ENCODE measurements around the gene GOLGA8N. TPM values are rescaled to one million over a fixed set of nuclear protein-coding genes. Genes with fewer than 3 reads are reported as not detected.

Gene GOLGA8N
- total and polyA plus RNA-seq, 5 experiments from 2014 or later = 0.17 to 14.4 (median 6.5) TPM; not detected in 1

GRCh38 chr15:32636410-32636809 lies 43.2 kb downstream of the GOLGA8N start:
- ATAC-seq = no peak

GRCh38 chr15:32636908-32637567 lies 43.8 kb downstream of the GOLGA8N start:
- Mint-ChIP-seq H3K27ac (no peak overlapping the region), H3K4me3 (no peak overlapping the region), H3K9me3 (no peaks in the 10 kb centered on the region), H3K27me3 (peaks cover 2 to 9% (median 4%) of the 10 kb centered on the region in 5 donors), H3K36me3 (peaks cover 0 to 7% (median 0%) of the 10 kb centered on the region in 3 donors), H3K4me1 (peaks cover 0 to 2% (median 0%) of the 10 kb centered on the region in 4 donors)
- POLR2A ChIA-PET = no interaction called here
- no peak for ATAC-seq
- no peak for DNase-seq

More at GRCh38 chr15:32636410-32636809, 43.2 kb downstream of the GOLGA8N start:
- Mint-ChIP-seq H3K4me3 (no peak overlapping the region), H3K27ac (no peak overlapping the region), H3K9me3 (no peaks in the 10 kb centered on the region), H3K4me1 (no peaks in the 10 kb centered on the region), H3K36me3 (peaks cover 0 to 7% (median 0%) of the 10 kb centered on the region in 3 donors), H3K27me3 (peaks cover 2 to 4% (median 2%) of the 10 kb centered on the region in 5 donors)
- no peak for DNase-seq
- POLR2A ChIA-PET = no interaction called here

GRCh38 chr15:32637704-32638103 lies 44.4 kb downstream of the GOLGA8N start:
- Mint-ChIP-seq H3K9me3 (no peaks in the 10 kb centered on the region), H3K4me3 (no peak overlapping the region), H3K36me3 (peaks cover 0 to 7% (median 0%) of the 10 kb centered on the region in 3 donors), H3K4me1 (peaks cover 0 to 2% (median 0%) of the 10 kb centered on the region in 4 donors), H3K27ac (no peak overlapping the region), H3K27me3 (peaks cover 3 to 10% (median 6%) of the 10 kb centered on the region in 5 donors)
- POLR2A ChIA-PET = no interaction called here
- ATAC-seq (no peak), DNase-seq (no peak)

- DNase-seq = no peak
- no peak for ATAC-seq
- Mint-ChIP-seq H3K4me3 (peak within 1 kb of the TSS in 3 of 10 donors; percentile 3 to 39 (median 15)), H3K4me1 (peaks cover 0 to 2% (median 0%) of the 10 kb centered on the region in 4 donors), H3K36me3 (peaks cover 0 to 3% (median 0%) of the 10 kb centered on the region in 3 donors), H3K27ac (peak within 1 kb of the TSS in 1 of 10 donors; percentile 43), H3K27me3 (peaks cover 4 to 14% (median 6%) of the 10 kb centered on the region in 5 donors), H3K9me3 (no peaks in the 10 kb centered on the region)
- POLR2A ChIA-PET = no interaction called here
Observed at GRCh38 chr15:32641517-32642059, 48.3 kb downstream of the GOLGA8N start, which contains the start of gene SCG5. Gene SCG5, plus strand, starts transcription at chr15:32641710. Its CDS starts 1,883 bp downstream, at chr15:32643593.

- Mint-ChIP-seq H3K4me3 (no peak overlapping the region), H3K36me3 (no peaks in the 10 kb centered on the region), H3K27me3 (peaks cover 4 to 14% (median 6%) of the 10 kb centered on the region in 5 donors), H3K4me1 (peaks cover 0 to 2% (median 0%) of the 10 kb centered on the region in 4 donors), H3K9me3 (no peaks in the 10 kb centered on the region), H3K27ac (no peak overlapping the region)
- POLR2A ChIA-PET = no interaction called here
- no peak for DNase-seq
- no peak for ATAC-seq
Observed at GRCh38 chr15:32642667-32643435, 49.6 kb downstream of the GOLGA8N start.

GRCh38 chr15:32643907-32644445 lies 50.7 kb downstream of the GOLGA8N start:
- Mint-ChIP-seq H3K27me3 (peaks cover 4 to 14% (median 6%) of the 10 kb centered on the region in 5 donors), H3K4me1 (peaks cover 0 to 2% (median 0%) of the 10 kb centered on the region in 4 donors), H3K4me3 (no peak overlapping the region), H3K9me3 (no peaks in the 10 kb centered on the region), H3K36me3 (no peaks in the 10 kb centered on the region), H3K27ac (no peak overlapping the region)
- no peak for DNase-seq
- POLR2A ChIA-PET = no interaction called here
- no peak for ATAC-seq

- DNase-seq (no peak), ATAC-seq (no peak)
- POLR2A ChIA-PET = no interaction called here
- Mint-ChIP-seq H3K36me3 (no peaks in the 10 kb centered on the region), H3K27ac (no peak overlapping the region), H3K27me3 (peaks cover 3 to 12% (median 4%) of the 10 kb centered on the region in 5 donors), H3K4me3 (no peak overlapping the region), H3K9me3 (no peaks in the 10 kb centered on the region), H3K4me1 (peaks cover 0 to 2% (median 0%) of the 10 kb centered on the region in 4 donors)
Observed at GRCh38 chr15:32646291-32646690, 53.0 kb downstream of the GOLGA8N start.

GRCh38 chr15:32649342-32649741 lies 56.1 kb downstream of the GOLGA8N start:
- H3K27me3 Mint-ChIP-seq = peaks cover 0 to 1% (median 0%) of the 10 kb centered on the region in 5 donors
- H3K4me1 Mint-ChIP-seq = no peaks in the 10 kb centered on the region
- POLR2A ChIA-PET = no interaction called here
- ATAC-seq (no peak), DNase-seq (no peak)
- H3K27ac Mint-ChIP-seq = no peak overlapping the region
- no peaks in the 10 kb centered on the region for H3K36me3 Mint-ChIP-seq
- no peak overlapping the region for H3K4me3 Mint-ChIP-seq
- H3K9me3 Mint-ChIP-seq = no peaks in the 10 kb centered on the region

- peak; percentile 41 to 75 for ATAC-seq
- no peak overlapping the region for H3K27ac Mint-ChIP-seq
- H3K4me3 Mint-ChIP-seq = no peak overlapping the region
- no peaks in the 10 kb centered on the region for H3K36me3 Mint-ChIP-seq
- H3K27me3 Mint-ChIP-seq = no peaks in the 10 kb centered on the region
- no peaks in the 10 kb centered on the region for H3K9me3 Mint-ChIP-seq
- POLR2A ChIA-PET = no interaction called here
- peaks cover 0 to 2% (median 0%) of the 10 kb centered on the region in 4 donors for H3K4me1 Mint-ChIP-seq
- DNase-seq = peak in 7 of 10 donors; percentile 6 to 41 (median 22)
Observed at GRCh38 chr15:32651229-32651837, 58.1 kb downstream of the GOLGA8N start.

GRCh38 chr15:32652178-32652577 lies 58.9 kb downstream of the GOLGA8N start:
- H3K36me3 Mint-ChIP-seq = no peaks in the 10 kb centered on the region
- H3K27me3 Mint-ChIP-seq = no peaks in the 10 kb centered on the region
- H3K27ac Mint-ChIP-seq = no peak overlapping the region
- H3K4me1 Mint-ChIP-seq = peaks cover under 1 to 3% (median 1%) of the 10 kb centered on the region in 4 donors
- H3K4me3 Mint-ChIP-seq = no peak overlapping the region
- POLR2A ChIA-PET = no interaction called here
- H3K9me3 Mint-ChIP-seq = no peaks in the 10 kb centered on the region
- DNase-seq (no peak), ATAC-seq (no peak)

- POLR2A ChIA-PET = no interaction called here
Observed at GRCh38 chr15:32656091-32656490, 62.8 kb downstream of the GOLGA8N start.

GRCh38 chr15:32656496-32656895 lies 63.2 kb downstream of the GOLGA8N start:
- DNase-seq = no peak

More at GRCh38 chr15:32656091-32656490, 62.8 kb downstream of the GOLGA8N start:
- DNase-seq (no peak), ATAC-seq (no peak)
- peaks cover 2 to 10% (median 8%) of the 10 kb centered on the region in 4 donors for H3K4me1 Mint-ChIP-seq
- H3K36me3 Mint-ChIP-seq = no peaks in the 10 kb centered on the region
- H3K27me3 Mint-ChIP-seq = no peaks in the 10 kb centered on the region
- H3K27ac Mint-ChIP-seq = no peak overlapping the region
- no peaks in the 10 kb centered on the region for H3K9me3 Mint-ChIP-seq
- H3K4me3 Mint-ChIP-seq = no peak overlapping the region

More at GRCh38 chr15:32656496-32656895, 63.2 kb downstream of the GOLGA8N start:
- Mint-ChIP-seq H3K27me3 (no peaks in the 10 kb centered on the region), H3K4me1 (peaks cover 2 to 10% (median 8%) of the 10 kb centered on the region in 4 donors), H3K27ac (no peak overlapping the region), H3K9me3 (no peaks in the 10 kb centered on the region), H3K36me3 (no peaks in the 10 kb centered on the region), H3K4me3 (no peak overlapping the region)
- POLR2A ChIA-PET = no interaction called here
- no peak for ATAC-seq

Data from naive thymus-derived CD8-positive, alpha-beta T cell (primary cell).